Neural cell (in vitro differentiated cells): ENCODE results near the gene B3GALT5. TPM values are rescaled to one million over a fixed set of nuclear protein-coding genes. Genes with fewer than 3 reads are reported as not detected.

Experiments used
- H2AFZ ChIP-seq: fragments of 200-600, 300-800 bp; sonication (generic), shearing (Covaris generic); 2 replicates; pipeline ENCODE4 v1.6.0; 2014; ENCODE audit warnings: low read depth, mild to moderate bottlenecking, antibody characterized with exemption, low read length, moderate library complexity
- H3F3A ChIP-seq: fragments of 200-600 bp; shearing (Covaris generic); 2 replicates; pipeline ENCODE4 v1.6.1; 2016; ENCODE audit warnings: mild to moderate bottlenecking, moderate library complexity, mixed read lengths, antibody characterized with exemption, low read length; ENCODE audit not compliant: insufficient read depth, poor library complexity, severe bottlenecking
- H3K27ac ChIP-seq: fragments of 200-600, 300-800 bp; sonication (generic), shearing (Covaris generic); 2 replicates; pipeline ENCODE4 v1.5.1; 2014; ENCODE audit warnings: mild to moderate bottlenecking, low read length, moderate library complexity
- H3K27me3 ChIP-seq: fragments of 300-800, 200-600 bp; sonication (generic), shearing (Covaris generic); 2 replicates; pipeline ENCODE4 v1.6.0; 2014; ENCODE audit warnings: mild to moderate bottlenecking, low read depth, low read length, moderate library complexity; ENCODE audit not compliant: insufficient read depth
- H3K36me3 ChIP-seq: fragments of 300-800, 200-600 bp; sonication (generic), shearing (Covaris generic); 2 replicates; pipeline ENCODE4 v1.5.1; 2014; ENCODE audit warnings: mild to moderate bottlenecking, antibody characterized with exemption, low read length, moderate library complexity; ENCODE audit not compliant: insufficient read depth
- H3K4me2 ChIP-seq: fragments of 300-800, 200-600 bp; sonication (generic), shearing (Covaris generic); 2 replicates; pipeline ENCODE4 v1.6.0; 2014; ENCODE audit warnings: mild to moderate bottlenecking, low read length
- H3K4me3 ChIP-seq: fragments of 300-800, 200-600 bp; sonication (generic), shearing (Covaris generic); 2 replicates; pipeline ENCODE4 v1.5.1; 2014; ENCODE audit warnings: mild to moderate bottlenecking, low read length, moderate library complexity
- H3K79me2 ChIP-seq: fragments of 200-600 bp; shearing (Covaris generic); replicated peaks from 2 replicates; pipeline ENCODE4 v1.6.0; 2014; ENCODE audit warnings: mild to moderate bottlenecking, low read length, moderate library complexity; ENCODE audit not compliant: insufficient read depth
- H3K9ac ChIP-seq: fragments of 300-800, 200-600 bp; sonication (generic), shearing (Covaris generic); 2 replicates; pipeline ENCODE4 v1.6.1; 2016; ENCODE audit warnings: mild to moderate bottlenecking, low read length, mixed read lengths
- H3K9me2 ChIP-seq: fragments of 200-600 bp; shearing (Covaris generic); 2 replicates; pipeline ENCODE4 v1.6.1; 2016; ENCODE audit warnings: mild to moderate bottlenecking, low read length, mixed read lengths; ENCODE audit not compliant: insufficient read depth
- H3K9me3 ChIP-seq: fragments of 200-600, 300-800 bp; sonication (generic), shearing (Covaris generic); 2 replicates; pipeline ENCODE4 v1.6.1; 2016; ENCODE audit warnings: mild to moderate bottlenecking, mixed run types, low read length, moderate library complexity, mixed read lengths
- H4K20me1 ChIP-seq: fragments of 200-600 bp; shearing (Covaris generic); 2 replicates; pipeline ENCODE4 v1.6.1; 2016; ENCODE audit warnings: mild to moderate bottlenecking, mixed run types; ENCODE audit not compliant: insufficient read depth
- CTCF ChIP-seq: fragments of 450-650 bp; IDR thresholded peaks from 2 replicates; pipeline ENCODE4 v1.5.1; 2014; ENCODE audit warnings: antibody characterized with exemption, mild to moderate bottlenecking, moderate library complexity; ENCODE audit not compliant: poor library complexity, severe bottlenecking
- EP300 ChIP-seq: fragments of 450-650 bp; conservative IDR thresholded peaks from 2 replicates; pipeline ENCODE4 v1.6.1; 2014; ENCODE audit warnings: antibody characterized with exemption, mild to moderate bottlenecking, moderate library complexity; ENCODE audit not compliant: poor library complexity, severe bottlenecking
- EZH2 ChIP-seq: fragments of 200-600, 300-800 bp; shearing (Covaris generic), sonication (generic); IDR thresholded peaks from 2 replicates; pipeline ENCODE4 v1.6.1; 2014; ENCODE audit warnings: antibody characterized with exemption, low read length, borderline replicate concordance, mild to moderate bottlenecking; ENCODE audit not compliant: insufficient read depth, poor library complexity, severe bottlenecking
- MXI1 ChIP-seq: fragments of 450-650 bp; conservative IDR thresholded peaks from 2 replicates; pipeline ENCODE4 v1.6.1; 2014; ENCODE audit warnings: antibody characterized with exemption, mild to moderate bottlenecking; ENCODE audit not compliant: poor library complexity, severe bottlenecking
- POLR2AphosphoS5 ChIP-seq: IDR thresholded peaks from 2 replicates; pipeline ENCODE4 v1.6.1; 2012
- RAD21 ChIP-seq: fragments of 450-650 bp; conservative IDR thresholded peaks from 2 replicates; pipeline ENCODE4 v1.6.1; 2014; ENCODE audit warnings: antibody characterized with exemption, mild to moderate bottlenecking, moderate library complexity
- SMC3 ChIP-seq: fragments of 450-650 bp; conservative IDR thresholded peaks from 2 replicates; pipeline ENCODE4 v1.6.1; 2014; ENCODE audit warnings: antibody characterized with exemption, mild to moderate bottlenecking, moderate library complexity; ENCODE audit not compliant: poor library complexity
- TAF1 ChIP-seq: IDR thresholded peaks from 2 replicates; pipeline ENCODE4 v1.6.1; 2012; ENCODE audit warnings: low read depth
- polyA plus RNA-seq: library from polyadenylated mRNA; depleted of rRNA; stranded (reverse); fragments of >200 nt; gene quantifications from 2 replicates; pipeline ENCODE4 v1.2.3, GENCODE V29; 2014
- TF ChIP-seq, protein P1 (sequence below): IDR thresholded peaks from 2 replicates; pipeline ENCODE4 v1.6.1; 2012; ENCODE audit warnings: borderline replicate concordance

Gene B3GALT5
- polyA plus RNA-seq, 1 donor from 2014 or later, result 0.50 TPM

DNA sequence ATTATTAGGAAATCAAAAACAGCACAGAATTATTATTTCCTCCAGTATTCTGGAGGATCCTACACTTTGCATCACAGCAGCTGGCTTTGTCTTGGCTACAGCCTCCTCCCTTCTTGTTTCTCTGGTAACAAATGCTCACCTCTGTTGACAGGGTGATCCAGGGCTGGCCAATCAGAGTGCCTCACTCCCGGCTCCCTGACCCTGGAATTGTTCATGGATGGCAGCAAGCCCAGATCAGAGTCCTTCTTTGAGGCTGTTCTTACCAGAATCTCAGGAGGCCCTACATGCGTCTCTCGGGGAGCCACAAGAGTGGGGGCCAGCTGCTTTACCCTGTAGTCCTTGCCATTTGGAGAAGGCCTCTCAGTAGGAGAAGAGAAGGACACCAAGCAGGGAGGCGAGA lies 83.9 kb downstream of the B3GALT5 start:
- H3K9me3 ChIP-seq, result no peaks in the 10 kb centered on the region
- H3K36me3 ChIP-seq, result no peaks in the 10 kb centered on the region
- no peak overlapping the region for H3K27ac ChIP-seq
- no peaks in the 10 kb centered on the region for H3K79me2 ChIP-seq
- H3F3A ChIP-seq, result no peaks in the 10 kb centered on the region
- no peak overlapping the region for H3K4me2 ChIP-seq
- H3K27me3 ChIP-seq, result no peaks in the 10 kb centered on the region
- no peaks in the 10 kb centered on the region for H4K20me1 ChIP-seq
- no peak for TF ChIP-seq EP300
- TF ChIP-seq, protein P1, sequence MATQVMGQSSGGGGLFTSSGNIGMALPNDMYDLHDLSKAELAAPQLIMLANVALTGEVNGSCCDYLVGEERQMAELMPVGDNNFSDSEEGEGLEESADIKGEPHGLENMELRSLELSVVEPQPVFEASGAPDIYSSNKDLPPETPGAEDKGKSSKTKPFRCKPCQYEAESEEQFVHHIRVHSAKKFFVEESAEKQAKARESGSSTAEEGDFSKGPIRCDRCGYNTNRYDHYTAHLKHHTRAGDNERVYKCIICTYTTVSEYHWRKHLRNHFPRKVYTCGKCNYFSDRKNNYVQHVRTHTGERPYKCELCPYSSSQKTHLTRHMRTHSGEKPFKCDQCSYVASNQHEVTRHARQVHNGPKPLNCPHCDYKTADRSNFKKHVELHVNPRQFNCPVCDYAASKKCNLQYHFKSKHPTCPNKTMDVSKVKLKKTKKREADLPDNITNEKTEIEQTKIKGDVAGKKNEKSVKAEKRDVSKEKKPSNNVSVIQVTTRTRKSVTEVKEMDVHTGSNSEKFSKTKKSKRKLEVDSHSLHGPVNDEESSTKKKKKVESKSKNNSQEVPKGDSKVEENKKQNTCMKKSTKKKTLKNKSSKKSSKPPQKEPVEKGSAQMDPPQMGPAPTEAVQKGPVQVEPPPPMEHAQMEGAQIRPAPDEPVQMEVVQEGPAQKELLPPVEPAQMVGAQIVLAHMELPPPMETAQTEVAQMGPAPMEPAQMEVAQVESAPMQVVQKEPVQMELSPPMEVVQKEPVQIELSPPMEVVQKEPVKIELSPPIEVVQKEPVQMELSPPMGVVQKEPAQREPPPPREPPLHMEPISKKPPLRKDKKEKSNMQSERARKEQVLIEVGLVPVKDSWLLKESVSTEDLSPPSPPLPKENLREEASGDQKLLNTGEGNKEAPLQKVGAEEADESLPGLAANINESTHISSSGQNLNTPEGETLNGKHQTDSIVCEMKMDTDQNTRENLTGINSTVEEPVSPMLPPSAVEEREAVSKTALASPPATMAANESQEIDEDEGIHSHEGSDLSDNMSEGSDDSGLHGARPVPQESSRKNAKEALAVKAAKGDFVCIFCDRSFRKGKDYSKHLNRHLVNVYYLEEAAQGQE, result no peak
- no peak for TF ChIP-seq SMC3
- no peak for TF ChIP-seq RAD21
- no peak for TF ChIP-seq MXI1
- TF ChIP-seq EZH2, result no peak
- TF ChIP-seq CTCF, result no peak
- no peak for TF ChIP-seq POLR2AphosphoS5
- no peak for TF ChIP-seq TAF1
- no peak overlapping the region for H3K9ac ChIP-seq
- no peaks in the 10 kb centered on the region for H3K9me2 ChIP-seq
- no peak overlapping the region for H3K4me3 ChIP-seq
- H2AFZ ChIP-seq, result no peak overlapping the region

DNA sequence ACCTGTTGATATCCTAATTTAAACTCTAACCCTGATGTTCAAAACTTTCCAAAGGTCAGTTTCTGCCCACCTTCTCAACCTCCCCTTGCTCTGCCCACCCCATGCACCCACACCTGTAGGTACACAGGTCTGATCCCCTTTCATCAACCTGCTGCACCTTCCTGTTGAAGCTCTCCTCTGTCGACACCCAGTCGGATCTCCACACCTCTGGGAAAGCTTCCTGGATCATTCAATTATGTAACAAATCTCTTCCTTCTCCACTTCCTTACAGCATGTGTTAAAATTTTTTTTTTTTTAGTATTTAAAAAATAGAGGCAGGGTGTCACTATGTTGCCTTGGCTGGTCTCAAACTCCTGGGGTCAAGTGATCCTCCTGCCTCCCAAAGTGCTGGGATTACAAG lies 87.6 kb downstream of the B3GALT5 start:
- H3K27me3 ChIP-seq, result no peaks in the 10 kb centered on the region
- no peak overlapping the region for H3K27ac ChIP-seq
- H3K4me3 ChIP-seq, result no peak overlapping the region
- H3K36me3 ChIP-seq, result no peaks in the 10 kb centered on the region
- no peak overlapping the region for H3K4me2 ChIP-seq
- no peaks in the 10 kb centered on the region for H3K9me3 ChIP-seq
- no peak for TF ChIP-seq EP300
- TF ChIP-seq, protein P1, result no peak
- no peak for TF ChIP-seq EZH2
- TF ChIP-seq SMC3, result no peak
- no peak for TF ChIP-seq TAF1
- no peaks in the 10 kb centered on the region for H3F3A ChIP-seq
- H2AFZ ChIP-seq, result no peak overlapping the region
- no peaks in the 10 kb centered on the region for H4K20me1 ChIP-seq
- no peaks in the 10 kb centered on the region for H3K9me2 ChIP-seq
- H3K79me2 ChIP-seq, result no peaks in the 10 kb centered on the region
- H3K9ac ChIP-seq, result no peak overlapping the region
